H1 (cell line): ENCODE data around the gene APOBEC3G. TPM values are rescaled to one million over a fixed set of nuclear protein-coding genes. Genes with fewer than 3 reads are reported as not detected.

ENCODE experiments used
- BRCA1 ChIP-seq: IDR thresholded peaks from 2 replicates; pipeline ENCODE4 v1.6.1; 2012; ENCODE audit warnings: low read depth, low read length, improper control_type of control experiment
- EZH2 ChIP-seq: fragments of 200-600 bp; sonication (generic); IDR thresholded peaks from 2 replicates; pipeline ENCODE4 v1.7.1; 2012; ENCODE audit warnings: low read depth, mild to moderate bottlenecking, moderate library complexity, low read length, inconsistent platforms; ENCODE audit not compliant: severe bottlenecking
- KDM5A ChIP-seq: fragments of 200-600 bp; IDR thresholded peaks from 2 replicates; pipeline ENCODE4 v1.7.1; 2012; ENCODE audit warnings: mild to moderate bottlenecking, low read length, inconsistent platforms, mixed read lengths
- MAX ChIP-seq: IDR thresholded peaks from 2 replicates; pipeline ENCODE4 v1.6.1; 2012; ENCODE audit warnings: inconsistent platforms
- TAF1 ChIP-seq: IDR thresholded peaks from 2 replicates; pipeline ENCODE4 v1.6.1; 2011; ENCODE audit warnings: mild to moderate bottlenecking, low read depth, low read length
- polyA plus RNA-seq, 7 experiments: library from polyadenylated mRNA; depleted of rRNA in 3 of 7; stranded (reverse) in 5 of 7; unstranded in 2 of 7; fragments of >200 nt in 5 of 7; fragments of 200-250 nt in 2 of 7; gene quantifications; 1 replicate in 5 of 7; 2 replicates in 1 of 7; 4 replicates in 1 of 7; pipeline versions ENCODE4 v1.2.1 to v1.2.3, GENCODE V29; 2011 to 2013; ENCODE audit warnings: missing spikeins in 2 of 7, mixed read lengths in 2 of 7
- total RNA-seq: library from RNA; stranded (reverse); fragmentation: NEBNext Ultra II Directional; extraction: Animal tissue kit (Norgen Biotek cat#: 25700); gene quantifications from 2 replicates; pipeline ENCODE4 v1.2.1, GENCODE V29; 2021

APOBEC3G gene
- total and polyA plus RNA-seq, 2 of the 8 experiments (the other 6 are each of a cell fraction or from before 2014, with no cell fraction given): 1.7 to 2.0 TPM

GRCh38 chr22:39130152-39130704 is 53.2 kb downstream of the APOBEC3G start (continued):
- TF ChIP-seq EZH2 (no peak), KDM5A (no peak), MAX (no peak), BRCA1 (no peak), TAF1 (no peak)
